Prostate gland (tissue), 2 donors: ENCODE data around the gene CFAP221.

ENCODE experiments used
- POLR2A ChIP-seq: fragments of 450-650 bp; IDR thresholded peaks from one replicate; pipeline ENCODE4 v1.6.1; 2016; ENCODE audit warnings: antibody characterized with exemption, mild to moderate bottlenecking
- TF ChIP-seq, protein P1 (sequence below), 4 experiments: fragments of 200-600 bp in 2 of 4; fragments of 450-650 bp in 2 of 4; sonication (generic) in 2 of 4; IDR thresholded peaks; 1 replicate in 3 of 4; 2 replicates in 1 of 4; pipeline ENCODE4 v1.5.1; 2016 to 2019; ENCODE audit warnings: antibody characterized with exemption in 4 of 4, mild to moderate bottlenecking in 2 of 4, moderate library complexity in 2 of 4

DNA sequence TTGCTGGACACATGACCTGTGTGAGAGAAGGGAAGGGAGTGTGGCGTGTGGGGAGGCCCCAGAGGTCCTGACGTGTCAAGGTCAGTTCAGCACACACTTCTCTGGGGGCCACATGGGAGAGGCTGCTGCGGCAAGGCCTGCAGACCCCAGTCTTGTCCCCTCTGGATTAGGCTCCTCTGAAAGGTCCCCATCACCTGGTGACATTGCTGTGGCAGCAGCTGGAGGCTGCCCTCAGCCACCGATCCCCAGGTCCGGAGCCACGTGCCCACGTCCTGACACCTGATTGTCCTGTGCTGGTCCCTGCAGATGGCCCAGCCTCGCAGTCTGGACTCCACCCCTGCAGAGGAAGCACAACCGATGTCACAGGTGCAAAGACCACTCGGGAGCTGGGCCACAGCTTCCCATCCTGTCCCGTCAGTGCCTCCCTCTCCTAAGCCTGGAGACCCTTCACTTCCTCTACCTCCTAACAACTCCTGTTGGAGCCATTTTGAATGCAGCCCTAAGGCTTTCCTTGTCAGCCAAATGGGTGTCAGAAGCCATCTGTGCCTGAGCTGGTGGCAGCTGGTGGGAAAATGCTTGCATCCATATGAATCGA lies 147.5 kb downstream of the CFAP221 start:
- no peak for TF ChIP-seq POLR2A
- TF ChIP-seq, protein P1, sequence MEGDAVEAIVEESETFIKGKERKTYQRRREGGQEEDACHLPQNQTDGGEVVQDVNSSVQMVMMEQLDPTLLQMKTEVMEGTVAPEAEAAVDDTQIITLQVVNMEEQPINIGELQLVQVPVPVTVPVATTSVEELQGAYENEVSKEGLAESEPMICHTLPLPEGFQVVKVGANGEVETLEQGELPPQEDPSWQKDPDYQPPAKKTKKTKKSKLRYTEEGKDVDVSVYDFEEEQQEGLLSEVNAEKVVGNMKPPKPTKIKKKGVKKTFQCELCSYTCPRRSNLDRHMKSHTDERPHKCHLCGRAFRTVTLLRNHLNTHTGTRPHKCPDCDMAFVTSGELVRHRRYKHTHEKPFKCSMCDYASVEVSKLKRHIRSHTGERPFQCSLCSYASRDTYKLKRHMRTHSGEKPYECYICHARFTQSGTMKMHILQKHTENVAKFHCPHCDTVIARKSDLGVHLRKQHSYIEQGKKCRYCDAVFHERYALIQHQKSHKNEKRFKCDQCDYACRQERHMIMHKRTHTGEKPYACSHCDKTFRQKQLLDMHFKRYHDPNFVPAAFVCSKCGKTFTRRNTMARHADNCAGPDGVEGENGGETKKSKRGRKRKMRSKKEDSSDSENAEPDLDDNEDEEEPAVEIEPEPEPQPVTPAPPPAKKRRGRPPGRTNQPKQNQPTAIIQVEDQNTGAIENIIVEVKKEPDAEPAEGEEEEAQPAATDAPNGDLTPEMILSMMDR (IDR thresholded peaks at IDR 0.05) = no peak
